CD4-positive, alpha-beta T cell (primary cell): ENCODE measurements around the gene DIPK1B. TPM values are rescaled to one million over a fixed set of nuclear protein-coding genes. Genes with fewer than 3 reads are reported as not detected.
"Not testable (repeated sequence)": the region's sequence is repeated elsewhere in the genome, so short reads cannot be mapped to it uniquely, and the experiment has no call there.

Experiments used
- ATAC-seq: fragments of 200-7000 bp; cut with Tn5 transposase; one replicate; pipeline ENCODE4 v1.10.0; 2022; ENCODE audit warnings: mild to moderate bottlenecking; ENCODE audit not compliant: poor library complexity
- CTCF ChIA-PET: fragments of 350-600 bp; sonication (Branson Sonifier 250); formaldehyde crosslinking; loops from one replicate; lab custom pipeline; 2021; ENCODE audit warnings: antibody characterized with exemption, inconsistent platforms; lab: Charles Lee
- POLR2A ChIA-PET: fragments of 350-600 bp; sonication (Branson Sonifier 250); formaldehyde crosslinking; loops from one replicate; lab custom pipeline; 2021; ENCODE audit warnings: antibody characterized with exemption, inconsistent platforms; lab: Charles Lee
- DNase-seq, 14 experiments: peaks; one replicate each; pipeline ENCODE4 v3.0.0-alpha.2; 2013 to 2020; ENCODE audit warnings: mixed read lengths in 2 of 14
- H3K27ac ChIP-seq, 2 donors: one replicate each; pipeline versions ENCODE4 v1.5.1 to v1.7.0; 2013; ENCODE audit warnings: low read length in 2 of 2, low read depth in 1 of 2, mild to moderate bottlenecking in 1 of 2
- H3K27me3 ChIP-seq, 2 experiments: 1 replicate in 1 of 2; 2 replicates in 1 of 2; pipeline versions ENCODE4 v1.6.1 to v1.7.0; 2013; ENCODE audit warnings: low read length in 2 of 2, control low read depth in 1 of 2, mild to moderate bottlenecking in 1 of 2, moderate library complexity in 1 of 2; ENCODE audit not compliant: insufficient read depth in 2 of 2, control insufficient read depth in 1 of 2
- H3K36me3 ChIP-seq: one replicate; pipeline ENCODE4 v1.6.1; 2013; ENCODE audit warnings: low read length, control low read depth; ENCODE audit not compliant: insufficient read depth
- H3K4me1 ChIP-seq: one replicate; pipeline ENCODE4 v1.6.1; 2013; ENCODE audit warnings: low read length, control low read depth; ENCODE audit not compliant: insufficient read depth
- H3K4me3 ChIP-seq: one replicate; pipeline ENCODE4 v1.5.1; 2013; ENCODE audit warnings: mild to moderate bottlenecking, low read length, moderate library complexity
- H3K9me3 ChIP-seq, 2 experiments: 1 replicate in 1 of 2; 2 replicates in 1 of 2; pipeline versions ENCODE4 v1.6.1 to v1.7.0; 2013; ENCODE audit warnings: low read length in 2 of 2, mild to moderate bottlenecking in 2 of 2, control low read depth in 1 of 2, moderate library complexity in 1 of 2; ENCODE audit not compliant: control insufficient read depth in 1 of 2, insufficient read depth in 1 of 2
- H3K27ac Mint-ChIP-seq: one replicate; pipeline ENCODE4 v1.8.0; 2020; ENCODE audit warnings: mixed read lengths
- H3K27me3 Mint-ChIP-seq: one replicate; pipeline ENCODE4 v1.8.0; 2021; ENCODE audit warnings: mixed read lengths
- H3K36me3 Mint-ChIP-seq: one replicate; pipeline ENCODE4 v1.8.0; 2021; ENCODE audit warnings: low read depth, mixed read lengths
- H3K4me1 Mint-ChIP-seq: one replicate; pipeline ENCODE4 v1.8.0; 2021; ENCODE audit warnings: low read depth, mixed read lengths
- H3K4me3 Mint-ChIP-seq: one replicate; pipeline ENCODE4 v1.8.0; 2020; ENCODE audit warnings: mild to moderate bottlenecking, mixed read lengths
- H3K9me3 Mint-ChIP-seq: one replicate; pipeline ENCODE4 v1.8.0; 2020; ENCODE audit warnings: mixed read lengths
- CTCF ChIP-seq: fragments of 200-600 bp; IDR thresholded peaks from one replicate; pipeline ENCODE4 v1.8.0; 2022; ENCODE audit warnings: antibody characterized with exemption, mild to moderate bottlenecking
- intact Hi-C, 2 experiments: fragments of 100-400 bp; cut with DNase I in 1 of 2; cut with micrococcal nuclease in 1 of 2; formaldehyde crosslinking; loops; one replicate each; pipeline versions ENCODE4 v1.15.1 to v1.9.0; 2023 to 2025; cut with DNase I, micrococcal nuclease
- total RNA-seq, 174 experiments: library from RNA in 2 of 174; stranded (reverse) in 2 of 174; gene quantifications; one replicate each; pipeline ENCODE4 v1.2.3 and lab custom pipeline; 2021 to 2026

DIPK1B gene
- total RNA-seq, 2 experiments from 2014 or later = 0.11 TPM; not detected in 1

- peak; percentile 27 for ATAC-seq
- not testable (repeated sequence) for H3K27ac ChIP-seq
Observed at GRCh38 chr9:136766410-136767120, 54.2 kb downstream of the DIPK1B start.

GRCh38 chr9:136769710-136770191, 57.4 kb downstream of the DIPK1B start:
- TF ChIP-seq CTCF = peak; percentile 14
- ChIA-PET POLR2A (no interaction called here), CTCF (no interaction called here)
- H3K4me3 Mint-ChIP-seq = no peak overlapping the region
- Histone ChIP-seq H3K4me1 (peaks cover 16% of the 10 kb centered on the region), H3K4me3 (no peak overlapping the region), H3K9me3 (peaks cover 0 to 9% of the 10 kb centered on the region in 2 experiments), H3K27ac (no peak overlapping the region), H3K27me3 (peaks cover 5 to 11% of the 10 kb centered on the region in 2 experiments), H3K36me3 (no peaks in the 10 kb centered on the region)
- H3K27me3 Mint-ChIP-seq = peaks cover 16% of the 10 kb centered on the region
- peak; percentile 83 for ATAC-seq
- H3K36me3 Mint-ChIP-seq = no peaks in the 10 kb centered on the region
- DNase-seq = peak in 13 of 14 experiments; percentile 29 to 78 (median 41)
- H3K27ac Mint-ChIP-seq = no peak overlapping the region
- peaks cover 9% of the 10 kb centered on the region for H3K4me1 Mint-ChIP-seq
- intact Hi-C loops = no loop called here
- no peaks in the 10 kb centered on the region for H3K9me3 Mint-ChIP-seq

More at GRCh38 chr9:136766410-136767120, 54.2 kb downstream of the DIPK1B start:
- Histone ChIP-seq H3K27me3 (peaks cover 8 to 16% of the 10 kb centered on the region in 2 experiments), H3K4me1 (peaks cover 11% of the 10 kb centered on the region)
- H3K36me3 ChIP-seq, H3K4me3 Mint-ChIP-seq, H3K4me3 ChIP-seq, H3K4me1 Mint-ChIP-seq, H3K9me3 ChIP-seq, H3K36me3 Mint-ChIP-seq, intact Hi-C loops, POLR2A ChIA-PET, H3K9me3 Mint-ChIP-seq: not testable (repeated sequence)
- TF ChIP-seq CTCF = peak; percentile 54
- Mint-ChIP-seq H3K27ac (peak overlapping the region; percentile 49), H3K27me3 (peaks cover 16% of the 10 kb centered on the region)
- CTCF ChIA-PET = interaction anchor here (1.1 kb wide), 1 partner anchor 15 kb away, joined by 3 read pairs; no protein-coding TSS in a partner anchor
- peak in 9 of 14 experiments; percentile 8 to 84 (median 34) for DNase-seq

GRCh38 chr9:136771907-136772415, 59.6 kb downstream of the DIPK1B start:
- no peaks in the 10 kb centered on the region for H3K9me3 Mint-ChIP-seq
- H3K36me3 ChIP-seq = no peaks in the 10 kb centered on the region
- DNase-seq (no peak), ATAC-seq (no peak)
- H3K4me1 Mint-ChIP-seq = peaks cover 2% of the 10 kb centered on the region
- no peak overlapping the region for H3K27ac ChIP-seq
- ChIA-PET CTCF (no interaction called here), POLR2A (no interaction called here)
- intact Hi-C loops = no loop called here
- no peak overlapping the region for H3K4me3 ChIP-seq
- peaks cover 0 to 9% of the 10 kb centered on the region in 2 experiments for H3K9me3 ChIP-seq
- H3K27ac Mint-ChIP-seq = no peak overlapping the region
- peaks cover 5 to 10% of the 10 kb centered on the region in 2 experiments for H3K27me3 ChIP-seq
- H3K36me3 Mint-ChIP-seq = no peaks in the 10 kb centered on the region
- H3K4me1 ChIP-seq = peaks cover 10% of the 10 kb centered on the region
- H3K27me3 Mint-ChIP-seq = peaks cover 11% of the 10 kb centered on the region
- TF ChIP-seq CTCF = no peak
- H3K4me3 Mint-ChIP-seq = no peak overlapping the region
